Keratinocyte (primary cell): ENCODE measurements around the gene VPS35. TPM values are rescaled to one million over a fixed set of nuclear protein-coding genes. Genes with fewer than 3 reads are reported as not detected.

Experiments
- DNase-seq: peaks from one replicate; pipeline ENCODE4 v3.0.0-alpha.2; 2011; ENCODE audit warnings: low read depth, missing footprints, low spot score
- FAIRE-seq: peaks from 2 replicates; lab custom pipeline; 2011; peaks lifted over from hg19 to GRCh38; lab: Jason Lieb, UNC
- H2AFZ ChIP-seq: 2 replicates; pipeline ENCODE4 v1.6.0; 2012; ENCODE audit warnings: low read length, control low read depth, inconsistent platforms; ENCODE audit not compliant: control insufficient read depth
- H3K27ac ChIP-seq: 2 replicates; pipeline ENCODE4 v1.5.1; 2011; ENCODE audit warnings: low read length; ENCODE audit not compliant: control insufficient read depth, insufficient read depth
- H3K27me3 ChIP-seq: 3 replicates; pipeline ENCODE4 v1.6.0; 2011; ENCODE audit warnings: low read length; ENCODE audit not compliant: control insufficient read depth, insufficient read depth; ENCODE audit errors: extremely low read depth
- H3K36me3 ChIP-seq, 2 experiments: 2 replicates in 1 of 2; 3 replicates in 1 of 2; pipeline ENCODE4 v1.5.1; 2011; ENCODE audit warnings: low read length in 2 of 2, mild to moderate bottlenecking in 1 of 2; ENCODE audit not compliant: control insufficient read depth in 2 of 2, insufficient read depth in 2 of 2; ENCODE audit errors: extremely low read depth in 1 of 2
- H3K4me1 ChIP-seq: 3 replicates; pipeline ENCODE4 v1.5.1; 2011; ENCODE audit warnings: low read length; ENCODE audit not compliant: control insufficient read depth, insufficient read depth; ENCODE audit errors: extremely low read depth
- H3K4me2 ChIP-seq: 3 replicates; pipeline ENCODE4 v1.6.0; 2011; ENCODE audit warnings: low read depth, low read length; ENCODE audit not compliant: control insufficient read depth, insufficient read depth; ENCODE audit errors: extremely low read depth
- H3K4me3 ChIP-seq, 3 experiments: fragments of 200-600 bp in 1 of 3; sonication (generic) in 1 of 3; 2 replicates in 2 of 3; 3 replicates in 1 of 3; pipeline ENCODE4 v1.5.1; 2011 to 2016; ENCODE audit warnings: low read length in 3 of 3, mild to moderate bottlenecking in 3 of 3, control low read depth in 2 of 3, inconsistent platforms in 1 of 3, low read depth in 1 of 3, mixed read lengths in 1 of 3, mixed run types in 1 of 3, moderate library complexity in 1 of 3; ENCODE audit not compliant: control insufficient read depth in 2 of 3, insufficient read depth in 2 of 3; ENCODE audit errors: extremely low read depth in 1 of 3
- H3K79me2 ChIP-seq: 2 replicates; pipeline ENCODE4 v1.6.0; 2012; ENCODE audit warnings: low read length; ENCODE audit not compliant: control insufficient read depth, insufficient read depth
- H3K9ac ChIP-seq: 3 replicates; pipeline ENCODE4 v1.6.0; 2011; ENCODE audit warnings: low read length; ENCODE audit not compliant: control insufficient read depth, insufficient read depth; ENCODE audit errors: extremely low read depth
- H3K9me1 ChIP-seq: 3 replicates; pipeline ENCODE4 v1.6.0; 2011; ENCODE audit warnings: low read length; ENCODE audit not compliant: control insufficient read depth, insufficient read depth; ENCODE audit errors: extremely low read depth
- H3K9me3 ChIP-seq: 2 replicates; pipeline ENCODE4 v1.5.1; 2012; ENCODE audit warnings: low read depth, low read length; ENCODE audit not compliant: control insufficient read depth
- H4K20me1 ChIP-seq: 3 replicates; pipeline ENCODE4 v1.6.0; 2011; ENCODE audit warnings: low read length; ENCODE audit not compliant: control insufficient read depth, insufficient read depth; ENCODE audit errors: extremely low read depth
- CTCF ChIP-seq, 3 experiments: IDR thresholded peaks in 1 of 3; conservative IDR thresholded peaks in 1 of 3; optimal IDR thresholded peaks in 1 of 3; 2 replicates in 2 of 3; 3 replicates in 1 of 3; pipeline versions ENCODE3 to v1.5.1; 2011; ENCODE audit warnings: low read length in 3 of 3, mild to moderate bottlenecking in 3 of 3, moderate library complexity in 2 of 3, control low read depth in 1 of 3, inconsistent platforms in 1 of 3; ENCODE audit not compliant: insufficient read depth in 2 of 3; ENCODE audit errors: extremely low read depth in 1 of 3
- EZH2 ChIP-seq: IDR thresholded peaks from one replicate; pipeline ENCODE4 v1.6.1; 2012; ENCODE audit warnings: inconsistent platforms, mild to moderate bottlenecking, low read length, moderate library complexity
- dilution Hi-C: fragments of 300-500 bp; cut with MboI; formaldehyde crosslinking; loops from one replicate; pipeline ENCODE4 v1.7.0; 2020; ENCODE audit warnings: low sequenced_read_pairs; ENCODE audit not compliant: extremely low pct_ligation_motif_present
- polyA plus RNA-seq, 5 experiments: library from polyadenylated mRNA; depleted of rRNA in 3 of 5; stranded (reverse) in 3 of 5; stranded (forward) in 1 of 5; unstranded in 1 of 5; fragments of >200 nt; gene quantifications; 1 replicate in 1 of 5; 2 replicates in 3 of 5; 3 replicates in 1 of 5; pipeline versions ENCODE4 v1.2.1 to v1.2.3, GENCODE V29; 2011 to 2012; ENCODE audit warnings: missing spikeins in 2 of 5, low read depth in 1 of 5, low replicate concordance in 1 of 5

Gene VPS35
- polyA plus RNA-seq, 1 donor (not counting 4 experiments of a cell fraction or from before 2014, with no cell fraction given): 87.3 TPM

DNA sequence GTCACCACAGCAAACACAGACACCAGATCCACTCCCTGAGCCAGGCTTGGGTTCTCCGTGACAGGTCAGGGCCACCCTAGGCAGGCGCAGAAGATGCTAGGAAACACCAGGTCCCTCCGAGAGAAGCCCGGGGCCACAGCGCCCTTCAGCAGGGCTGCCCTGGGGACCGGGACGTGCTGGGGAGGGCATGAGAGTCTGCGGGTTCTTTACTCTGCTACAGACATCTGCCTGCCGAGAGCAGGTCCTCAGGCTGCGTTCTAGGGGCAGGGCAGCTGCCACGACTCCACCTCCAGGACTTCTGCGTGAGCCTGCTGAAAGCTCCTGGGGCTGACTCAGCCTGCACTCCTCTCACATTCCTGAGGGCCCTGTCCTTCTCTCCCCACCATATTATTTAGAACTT lies 47.7 kb upstream of the VPS35 start:
- no peaks in the 10 kb centered on the region for H3K4me1 ChIP-seq
- no peak overlapping the region for H3K27ac ChIP-seq
- no peak overlapping the region for H2AFZ ChIP-seq
- no peaks in the 10 kb centered on the region for H3K36me3 ChIP-seq
- dilution Hi-C loops: loop anchor here (5.0 kb wide), 1 partner anchor 56 kb away; no protein-coding TSS in a partner anchor
- H3K79me2 ChIP-seq: no peaks in the 10 kb centered on the region
- H3K9me3 ChIP-seq: no peaks in the 10 kb centered on the region
- H3K27me3 ChIP-seq: no peaks in the 10 kb centered on the region
- no peaks in the 10 kb centered on the region for H3K9me1 ChIP-seq
- H3K4me3 ChIP-seq: no peak overlapping the region
- no peaks in the 10 kb centered on the region for H4K20me1 ChIP-seq
- TF ChIP-seq EZH2 (no peak), CTCF (optimal IDR thresholded peaks at IDR 0.05 in 1 of 3, IDR thresholded peaks at IDR 0.05 in 1 of 3, conservative IDR thresholded peaks at IDR 0.05 in 1 of 3; ENCODE audit: extremely low read depth in 1 of 3, insufficient read depth in 2 of 3, low read length in 3 of 3) (no peak)
- no peak for FAIRE-seq
- no peak for DNase-seq
- no peak overlapping the region for H3K4me2 ChIP-seq
- no peak overlapping the region for H3K9ac ChIP-seq

- Histone ChIP-seq H3K9ac (no peak overlapping the region), H3K9me1 (no peaks in the 10 kb centered on the region), H2AFZ (no peak overlapping the region), H3K4me3 (no peak overlapping the region), H3K27me3 (no peaks in the 10 kb centered on the region), H4K20me1 (no peaks in the 10 kb centered on the region), H3K4me2 (no peak overlapping the region), H3K79me2 (no peaks in the 10 kb centered on the region), H3K36me3 (no peaks in the 10 kb centered on the region), H3K4me1 (no peaks in the 10 kb centered on the region), H3K27ac (no peak overlapping the region), H3K9me3 (no peaks in the 10 kb centered on the region)
- no peak for DNase-seq
- dilution Hi-C loops: no loop called here
- FAIRE-seq: no peak
- no peak for TF ChIP-seq CTCF (optimal IDR thresholded peaks at IDR 0.05 in 1 of 3, IDR thresholded peaks at IDR 0.05 in 1 of 3, conservative IDR thresholded peaks at IDR 0.05 in 1 of 3; ENCODE audit: extremely low read depth in 1 of 3, insufficient read depth in 2 of 3, low read length in 3 of 3)
- TF ChIP-seq EZH2: no peak
Observed at GRCh38 chr16:46733319-46733830, 44.4 kb upstream of the VPS35 start.
